PC-9 (cell line): Measurements from ENCODE around the gene HMMR. TPM values are rescaled to one million over a fixed set of nuclear protein-coding genes. Genes with fewer than 3 reads are reported as not detected.

Experiments used
- BruUV-seq: library from RNA; stranded (reverse); fragments of 400-500 nt; replicated peaks from 2 replicates; lab custom pipeline; 2021; lab: Mats Ljungman, UMichigan
- CTCF ChIA-PET: fragments of 300-600 bp; sonication (Branson Sonifier 250); formaldehyde crosslinking; loops from one replicate; lab custom pipeline; 2022; ENCODE audit warnings: antibody characterized with exemption; lab: Charles Lee
- POLR2A ChIA-PET: fragments of 300-600 bp; sonication (Branson Sonifier 250); formaldehyde crosslinking; loops from one replicate; lab custom pipeline; 2022; ENCODE audit warnings: antibody characterized with exemption; ENCODE audit not compliant: unreplicated experiment; lab: Charles Lee
- DNase-seq, 2 experiments: peaks; one replicate each; pipeline versions ENCODE4 v3.0.0 to v3.0.0-alpha.2; 2015 to 2022; ENCODE audit warnings: mixed read lengths in 1 of 2
- H2AFZ ChIP-seq: fragments of 200-600 bp; sonication (generic); 2 replicates; pipeline ENCODE4 v1.8.1; 2017; ENCODE audit warnings: antibody characterized with exemption
- H3F3A ChIP-seq: fragments of 200-600 bp; sonication (generic); 2 replicates; pipeline ENCODE4 v1.8.1; 2017; ENCODE audit warnings: antibody characterized with exemption, mild to moderate bottlenecking, low read depth; ENCODE audit not compliant: insufficient read depth
- H3K27ac ChIP-seq: fragments of 200-600 bp; sonication (generic); 2 replicates; pipeline ENCODE4 v1.6.1; 2016; ENCODE audit warnings: mixed run types
- H3K27me3 ChIP-seq: fragments of 200-600 bp; sonication (generic); 2 replicates; pipeline ENCODE4 v1.6.1; 2016; ENCODE audit warnings: low read depth, mixed run types; ENCODE audit not compliant: insufficient read depth
- H3K36me3 ChIP-seq: fragments of 200-600 bp; sonication (generic); 2 replicates; pipeline ENCODE4 v1.6.1; 2016; ENCODE audit warnings: low read depth, mixed run types
- H3K4me1 ChIP-seq: fragments of 200-600 bp; sonication (generic); replicated peaks from 2 replicates; pipeline ENCODE4 v1.6.1; 2016; ENCODE audit warnings: mixed run types; ENCODE audit not compliant: insufficient read depth
- H3K4me2 ChIP-seq: fragments of 200-600 bp; sonication (generic); 2 replicates; pipeline ENCODE4 v1.6.1; 2017; ENCODE audit warnings: mixed run types
- H3K4me3 ChIP-seq: fragments of 200-600 bp; sonication (generic); 2 replicates; pipeline ENCODE4 v1.6.1; 2016; ENCODE audit warnings: mixed run types
- H3K79me2 ChIP-seq: fragments of 200-600 bp; sonication (generic); 2 replicates; pipeline ENCODE4 v1.6.1; 2017; ENCODE audit warnings: low read depth, mixed run types
- H3K9me2 ChIP-seq: fragments of 200-600 bp; sonication (generic); 2 replicates; pipeline ENCODE4 v1.8.1; 2017; ENCODE audit warnings: mild to moderate bottlenecking; ENCODE audit not compliant: insufficient read depth
- H3K9me3 ChIP-seq: fragments of 200-600 bp; sonication (generic); 2 replicates; pipeline ENCODE4 v1.8.1; 2016; ENCODE audit warnings: low read depth; ENCODE audit not compliant: insufficient read depth
- H4K20me1 ChIP-seq: fragments of 200-600 bp; sonication (generic); 2 replicates; pipeline ENCODE4 v1.8.1; 2017; ENCODE audit not compliant: insufficient read depth
- EZH2 ChIP-seq: fragments of 200-600 bp; sonication (generic); IDR thresholded peaks from 2 replicates; pipeline ENCODE4 v1.8.0; 2017; ENCODE audit warnings: antibody characterized with exemption, low read depth
- intact Hi-C: fragments of 100-400 bp; cut with micrococcal nuclease; formaldehyde crosslinking; loops from one replicate; pipeline ENCODE4 v1.10.0; 2022; ENCODE audit not compliant: unreplicated experiment
- total RNA-seq: library from RNA; stranded (reverse); gene quantifications from 2 replicates; pipeline ENCODE4 v1.2.3, GENCODE V29; 2021
- TF ChIP-seq, protein P1 (sequence below): fragments of 200-600 bp; sonication (generic); conservative IDR thresholded peaks from 2 replicates; pipeline ENCODE4 v1.6.1; 2017; ENCODE audit warnings: mixed run types, antibody characterized with exemption, mild to moderate bottlenecking, moderate library complexity

Gene HMMR
- total RNA-seq, 1 experiment from 2014 or later: 94.5 TPM

- Histone ChIP-seq H3K4me1 (peaks cover 13% of the 10 kb centered on the region), H3K27ac (no peak overlapping the region), H3K4me3 (no peak overlapping the region), H4K20me1 (no peaks in the 10 kb centered on the region), H3K9me2 (no peaks in the 10 kb centered on the region), H3K4me2 (no peak overlapping the region), H3K9me3 (no peaks in the 10 kb centered on the region), H3K36me3 (peaks cover 26% of the 10 kb centered on the region), H3K27me3 (no peaks in the 10 kb centered on the region), H3F3A (peaks cover 30% of the 10 kb centered on the region), H2AFZ (no peak overlapping the region), H3K79me2 (peaks cover 41% of the 10 kb centered on the region)
- ChIA-PET CTCF (no interaction called here), POLR2A (interaction anchor here (0.6 kb wide), 1 partner anchor 1602 kb away, joined by 7 read pairs; no protein-coding TSS in a partner anchor)
- DNase-seq: no peak
- TF ChIP-seq, protein P1, sequence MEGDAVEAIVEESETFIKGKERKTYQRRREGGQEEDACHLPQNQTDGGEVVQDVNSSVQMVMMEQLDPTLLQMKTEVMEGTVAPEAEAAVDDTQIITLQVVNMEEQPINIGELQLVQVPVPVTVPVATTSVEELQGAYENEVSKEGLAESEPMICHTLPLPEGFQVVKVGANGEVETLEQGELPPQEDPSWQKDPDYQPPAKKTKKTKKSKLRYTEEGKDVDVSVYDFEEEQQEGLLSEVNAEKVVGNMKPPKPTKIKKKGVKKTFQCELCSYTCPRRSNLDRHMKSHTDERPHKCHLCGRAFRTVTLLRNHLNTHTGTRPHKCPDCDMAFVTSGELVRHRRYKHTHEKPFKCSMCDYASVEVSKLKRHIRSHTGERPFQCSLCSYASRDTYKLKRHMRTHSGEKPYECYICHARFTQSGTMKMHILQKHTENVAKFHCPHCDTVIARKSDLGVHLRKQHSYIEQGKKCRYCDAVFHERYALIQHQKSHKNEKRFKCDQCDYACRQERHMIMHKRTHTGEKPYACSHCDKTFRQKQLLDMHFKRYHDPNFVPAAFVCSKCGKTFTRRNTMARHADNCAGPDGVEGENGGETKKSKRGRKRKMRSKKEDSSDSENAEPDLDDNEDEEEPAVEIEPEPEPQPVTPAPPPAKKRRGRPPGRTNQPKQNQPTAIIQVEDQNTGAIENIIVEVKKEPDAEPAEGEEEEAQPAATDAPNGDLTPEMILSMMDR: no peak
- no peak for TF ChIP-seq EZH2
- no TSS peak for BruUV-seq
- intact Hi-C loops: no loop called here
These were observed 3.6 kb upstream of the HMMR start for GRCh38 chr5:163456840-163457239.

DNA sequence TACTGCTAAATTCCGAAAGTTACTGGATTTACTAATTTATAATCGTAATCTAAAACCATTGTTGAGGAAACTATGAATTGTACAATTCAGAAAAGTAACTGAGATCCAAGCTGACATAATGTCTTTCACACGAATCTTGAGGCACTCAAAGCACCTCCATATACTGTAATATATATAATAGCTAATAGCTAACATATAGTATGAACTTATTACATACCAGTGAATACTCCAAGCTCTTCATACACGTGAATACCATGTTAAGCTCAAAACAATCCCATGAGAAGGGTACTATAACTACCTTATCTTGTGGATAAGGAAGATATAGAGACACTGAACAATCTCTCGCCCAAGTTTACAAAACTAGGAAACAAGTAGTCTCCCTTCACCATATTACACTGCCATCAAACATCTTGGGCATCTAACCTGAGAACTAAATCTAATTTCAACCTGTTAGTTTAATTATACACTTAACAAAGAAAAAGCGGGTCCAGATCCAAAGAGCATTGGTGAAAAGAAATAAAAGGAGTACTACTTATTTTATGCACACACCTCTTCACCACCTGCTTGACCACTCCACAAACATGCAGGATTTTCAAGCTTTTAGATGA, 1.6 kb upstream of the HMMR start:
- Histone ChIP-seq H3K36me3 (peaks cover 13% of the 10 kb centered on the region), H3K27ac (peak overlapping the region; percentile 95; the same call in 1 of the 2 replicates), H3K9me2 (no peaks in the 10 kb centered on the region), H4K20me1 (no peaks in the 10 kb centered on the region), H2AFZ (peak overlapping the region; percentile 89), H3K9me3 (no peaks in the 10 kb centered on the region), H3K79me2 (peaks cover 62% of the 10 kb centered on the region), H3K27me3 (no peaks in the 10 kb centered on the region), H3K4me3 (peak overlapping the region; percentile 97), H3K4me1 (peaks cover 33% of the 10 kb centered on the region), H3F3A (peaks cover 32% of the 10 kb centered on the region), H3K4me2 (peak overlapping the region; percentile 85)
- CTCF ChIA-PET: no interaction called here
- POLR2A ChIA-PET: interaction anchor here (0.6 to 2.6 kb wide), 2 partner anchors 15 to 21 kb away, joined by 4 to 38 read pairs; partner anchors contain the start of gene CCNG1
- intact Hi-C loops: no loop called here
- TF ChIP-seq, protein P1: no peak
- no peak for TF ChIP-seq EZH2
- BruUV-seq: no TSS peak
- DNase-seq: no peak

DNA sequence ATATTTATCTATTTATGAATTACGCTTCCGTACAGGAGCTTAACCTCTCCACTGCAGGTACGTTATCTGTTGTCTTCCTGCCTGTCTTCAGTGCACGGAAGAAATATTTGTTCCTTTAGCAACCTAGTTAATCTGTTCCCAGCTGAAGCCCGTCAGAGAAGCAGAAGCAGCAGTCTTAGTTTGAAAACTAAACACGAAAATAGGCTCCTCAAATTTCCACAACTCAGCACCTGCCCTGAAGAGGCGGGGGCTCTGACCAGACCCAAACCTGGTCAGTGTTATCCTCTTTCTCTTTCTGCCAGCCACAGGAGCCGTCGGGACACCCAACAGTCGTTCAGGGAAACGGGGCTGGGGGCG, 992 bp upstream of the HMMR start:
- H3F3A ChIP-seq: peaks cover 32% of the 10 kb centered on the region
- peaks cover 67% of the 10 kb centered on the region for H3K79me2 ChIP-seq
- peaks cover 11% of the 10 kb centered on the region for H3K36me3 ChIP-seq
- intact Hi-C loops: no loop called here
- H2AFZ ChIP-seq: peak overlapping the region; percentile 89
- BruUV-seq: TSS peak; percentile 83
- ChIA-PET POLR2A (interaction anchor here (0.6 to 2.6 kb wide), 4 partner anchors 14 to 534 kb away, joined by 3 to 38 read pairs (median 12); partner anchors contain the start of gene CCNG1), CTCF (no interaction called here)
- no peak for DNase-seq
- no peaks in the 10 kb centered on the region for H3K9me3 ChIP-seq
- H3K4me2 ChIP-seq: peak overlapping the region; percentile 85
- H4K20me1 ChIP-seq: no peaks in the 10 kb centered on the region
- peaks cover 36% of the 10 kb centered on the region for H3K4me1 ChIP-seq
- H3K4me3 ChIP-seq: peak overlapping the region; percentile 97
- no peaks in the 10 kb centered on the region for H3K9me2 ChIP-seq
- peak overlapping the region; percentile 95 for H3K27ac ChIP-seq
- TF ChIP-seq, protein P1: no peak
- no peak for TF ChIP-seq EZH2
- no peaks in the 10 kb centered on the region for H3K27me3 ChIP-seq
